Measurements from ENCODE around the gene ZSWIM5.

The ZSWIM5 gene

GRCh38 chr1:45010855-45011811 lies 195.3 kb downstream of the ZSWIM5 start, which contains the start of gene HECTD3 (continued):
- TF ChIP-seq ZBTB26 (tag by site-specific recombination; optimal IDR thresholded peaks at IDR 0.05): peak; percentile 84
- TF ChIP-seq ZNF791 (tag by site-specific recombination; IDR thresholded peaks at IDR 0.05): 0 out of 2 replicates have a peak, but pooled peaks have one; percentile 9
- peak; percentile 61; the same call in 1 of the 2 replicates for TF ChIP-seq ZNF76 (tag by site-specific recombination; IDR thresholded peaks at IDR 0.05; ENCODE audit: borderline replicate concordance, low read depth)
- TF ChIP-seq SP2 (tag by site-specific recombination; IDR thresholded peaks at IDR 0.05): peak; percentile 33
- 0 out of 2 replicates have a peak, but pooled peaks have one; percentile 11 for TF ChIP-seq PATZ1 (tag by site-specific recombination; IDR thresholded peaks at IDR 0.05)
- TF ChIP-seq KLF16 (tag by site-specific recombination; IDR thresholded peaks at IDR 0.05): peak; percentile 82
- TF ChIP-seq WT1 (tag by site-specific recombination; IDR thresholded peaks at IDR 0.05): peak; percentile 51; the same call in 1 of the 2 replicates
- TF ChIP-seq HIC1 (tag by site-specific recombination; IDR thresholded peaks at IDR 0.05): peak; percentile 49; the same call in 1 of the 2 replicates
- TF ChIP-seq KLF9 (tag by site-specific recombination; IDR thresholded peaks at IDR 0.05; ENCODE audit: low read depth): peak; percentile 90
- peak; percentile 87 for TF ChIP-seq KLF1 (tag by site-specific recombination; IDR thresholded peaks at IDR 0.05)
- 0 out of 2 replicates have a peak, but pooled peaks have one; percentile 32 for TF ChIP-seq ZEB2 (tag by site-specific recombination; IDR thresholded peaks at IDR 0.05)
- peak; percentile 88 for TF ChIP-seq KLF10 (tag by site-specific recombination; IDR thresholded peaks at IDR 0.05)
- TF ChIP-seq ZNF623 (tag by site-specific recombination; IDR thresholded peaks at IDR 0.05): no peak
- TF ChIP-seq ZNF341 (tag by site-specific recombination; IDR thresholded peaks at IDR 0.05; ENCODE audit: low read depth): peak; percentile 73
- TF ChIP-seq KLF8 (tag by site-specific recombination; IDR thresholded peaks at IDR 0.05): peak; percentile 97
- peak; percentile 86 for TF ChIP-seq REST (tag by site-specific recombination; IDR thresholded peaks at IDR 0.05)
- TF ChIP-seq ZNF558 (tag by site-specific recombination; IDR thresholded peaks at IDR 0.05): peak; percentile 17; the same call in 1 of the 2 replicates
- no peak for TF ChIP-seq GLIS2 (tag by site-specific recombination; IDR thresholded peaks at IDR 0.05)
- no peak for TF ChIP-seq ZNF548 (tag by site-specific recombination; IDR thresholded peaks at IDR 0.05)
- TF ChIP-seq ZNF324 (tag by site-specific recombination; IDR thresholded peaks at IDR 0.05): peak; percentile 53; the same call in 1 of the 2 replicates
- no peak for TF ChIP-seq SALL2 (tag by site-specific recombination; IDR thresholded peaks at IDR 0.05; ENCODE audit: borderline replicate concordance)
- no peak for TF ChIP-seq ZNF366 (tag by site-specific recombination; conservative IDR thresholded peaks at IDR 0.05)
- no peak for TF ChIP-seq ZNF530 (tag by site-specific recombination; IDR thresholded peaks at IDR 0.05; ENCODE audit: low read depth)
- peak; percentile 56 for TF ChIP-seq EGR2 (tag by site-specific recombination; IDR thresholded peaks at IDR 0.05; ENCODE audit: low read depth)
- TF ChIP-seq ZNF513 (tag by site-specific recombination; IDR thresholded peaks at IDR 0.05): no peak
- TF ChIP-seq ZNF488 (tag by site-specific recombination; IDR thresholded peaks at IDR 0.05): no peak
- no peak for TF ChIP-seq ZNF239 (tag by site-specific recombination; IDR thresholded peaks at IDR 0.05)
- peak; percentile 54; the same call in 1 of the 2 replicates for TF ChIP-seq YY2 (tag by site-specific recombination; IDR thresholded peaks at IDR 0.05)

Measured in HEK293 (cell line).